ENCODE results near the gene NCR1. TPM values are rescaled to one million over a fixed set of nuclear protein-coding genes. Genes with fewer than 3 reads are reported as not detected.
"Not testable (repeated sequence)": the region's sequence is repeated elsewhere in the genome, so short reads cannot be mapped to it uniquely, and the experiment has no call there.

NCR1 gene
- total and polyA plus RNA-seq, 7 donors, result 0.60 TPM; not detected in 6

DNA sequence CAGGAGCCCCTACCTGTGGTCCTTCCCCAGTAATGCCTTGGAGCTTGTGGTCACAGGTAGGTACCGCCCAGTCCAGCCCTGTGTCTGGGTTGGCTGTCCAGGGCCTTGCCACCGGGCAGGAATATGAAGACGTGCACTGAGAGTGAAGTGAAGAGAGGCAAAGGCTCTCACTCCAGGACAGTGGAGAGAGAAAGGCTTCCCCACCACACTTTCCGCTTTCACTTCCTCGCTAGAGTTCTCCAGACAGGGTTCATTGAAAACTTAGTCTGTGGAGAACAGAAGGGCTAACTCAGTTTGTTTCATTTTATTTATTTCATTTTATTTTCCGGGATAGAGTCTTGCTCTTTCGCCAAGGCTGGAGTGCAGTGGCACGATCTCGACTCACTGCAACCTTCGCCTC, 17.7 kb upstream of the NCR1 start:
- DNase-seq, result no peak
- peaks cover 0 to 21% (median 0%) of the 10 kb centered on the region in 3 donors for H3K27me3 ChIP-seq

DNA sequence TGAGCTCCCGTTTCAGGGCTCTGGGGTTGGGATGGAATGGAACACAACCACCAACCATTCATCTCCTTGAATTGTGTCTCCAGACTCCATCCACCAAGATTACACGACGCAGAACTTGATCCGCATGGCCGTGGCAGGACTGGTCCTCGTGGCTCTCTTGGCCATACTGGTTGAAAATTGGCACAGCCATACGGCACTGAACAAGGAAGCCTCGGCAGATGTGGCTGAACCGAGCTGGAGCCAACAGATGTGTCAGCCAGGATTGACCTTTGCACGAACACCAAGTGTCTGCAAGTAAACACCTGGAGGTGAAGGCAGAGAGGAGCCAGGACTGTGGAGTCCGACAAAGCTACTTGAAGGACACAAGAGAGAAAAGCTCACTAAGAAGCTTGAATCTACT, 16.4 kb upstream of the NCR1 start:
- intact Hi-C loops (cut with DNase I), result no loop called here
- H3K4me1 ChIP-seq, result no peaks in the 10 kb centered on the region
- DNase-seq, result no peak
- WGBS, 2 donors, result 78 to 86% methylated on average over 11 of the region's 11 CpGs
- no peak for TF ChIP-seq POLR2AphosphoS5 (IDR thresholded peaks at IDR 0.05)
- no peak for TF ChIP-seq EP300 (IDR thresholded peaks at IDR 0.05)
- no peak for TF ChIP-seq POLR2A (IDR thresholded peaks at IDR 0.05)
- TF ChIP-seq, protein P1, sequence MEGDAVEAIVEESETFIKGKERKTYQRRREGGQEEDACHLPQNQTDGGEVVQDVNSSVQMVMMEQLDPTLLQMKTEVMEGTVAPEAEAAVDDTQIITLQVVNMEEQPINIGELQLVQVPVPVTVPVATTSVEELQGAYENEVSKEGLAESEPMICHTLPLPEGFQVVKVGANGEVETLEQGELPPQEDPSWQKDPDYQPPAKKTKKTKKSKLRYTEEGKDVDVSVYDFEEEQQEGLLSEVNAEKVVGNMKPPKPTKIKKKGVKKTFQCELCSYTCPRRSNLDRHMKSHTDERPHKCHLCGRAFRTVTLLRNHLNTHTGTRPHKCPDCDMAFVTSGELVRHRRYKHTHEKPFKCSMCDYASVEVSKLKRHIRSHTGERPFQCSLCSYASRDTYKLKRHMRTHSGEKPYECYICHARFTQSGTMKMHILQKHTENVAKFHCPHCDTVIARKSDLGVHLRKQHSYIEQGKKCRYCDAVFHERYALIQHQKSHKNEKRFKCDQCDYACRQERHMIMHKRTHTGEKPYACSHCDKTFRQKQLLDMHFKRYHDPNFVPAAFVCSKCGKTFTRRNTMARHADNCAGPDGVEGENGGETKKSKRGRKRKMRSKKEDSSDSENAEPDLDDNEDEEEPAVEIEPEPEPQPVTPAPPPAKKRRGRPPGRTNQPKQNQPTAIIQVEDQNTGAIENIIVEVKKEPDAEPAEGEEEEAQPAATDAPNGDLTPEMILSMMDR (IDR thresholded peaks at IDR 0.05), result no peak
- no peak overlapping the region for H3K4me3 ChIP-seq
- H3K27me3 ChIP-seq, result peaks cover 0 to 21% (median 0%) of the 10 kb centered on the region in 3 donors
- H3K27ac ChIP-seq, result no peak overlapping the region
- H3K9me3 ChIP-seq, result no peaks in the 10 kb centered on the region
- H3K36me3 ChIP-seq, result no peaks in the 10 kb centered on the region

More for the DNA sequence above, 17.7 kb upstream of the NCR1 start:
- 92 to 93% methylated on average over 10 of the region's 10 CpGs for WGBS, 2 donors
- intact Hi-C loops (cut with DNase I), result no loop called here
- no peak overlapping the region for H3K27ac ChIP-seq
- H3K4me3 ChIP-seq, result no peak overlapping the region
- no peaks in the 10 kb centered on the region for H3K4me1 ChIP-seq
- TF ChIP-seq EP300 (IDR thresholded peaks at IDR 0.05) (no peak), POLR2A (IDR thresholded peaks at IDR 0.05) (no peak), POLR2AphosphoS5 (IDR thresholded peaks at IDR 0.05) (no peak)
- TF ChIP-seq, protein P1 (IDR thresholded peaks at IDR 0.05), result no peak
- no peaks in the 10 kb centered on the region for H3K9me3 ChIP-seq
- no peaks in the 10 kb centered on the region for H3K36me3 ChIP-seq

DNA sequence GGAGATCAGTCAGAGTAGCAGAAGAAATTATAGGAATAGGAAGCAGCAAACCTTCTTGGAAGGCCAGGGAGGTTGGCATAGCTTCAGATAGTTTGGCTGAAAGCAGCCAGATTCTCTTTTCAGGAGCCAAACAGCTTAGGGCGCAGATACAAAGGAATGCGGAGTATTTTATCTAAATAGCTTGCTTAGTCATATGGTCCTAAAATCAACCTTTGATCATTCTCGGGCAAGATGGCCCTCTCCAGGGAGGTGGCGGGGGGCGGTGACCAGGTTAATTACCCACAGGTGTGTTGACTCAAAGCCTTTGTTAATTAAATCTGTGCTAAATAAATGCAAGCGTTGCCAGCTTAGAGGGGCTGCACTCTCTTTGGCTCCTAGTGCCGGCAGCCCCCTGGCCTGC, 12.5 kb upstream of the NCR1 start:
- Histone ChIP-seq H3K4me1 (no peaks in the 10 kb centered on the region), H3K4me3 (no peak overlapping the region), H3K36me3 (no peaks in the 10 kb centered on the region), H3K9me3 (no peaks in the 10 kb centered on the region), H3K27me3 (peaks cover 0 to 14% (median 0%) of the 10 kb centered on the region in 3 donors), H3K27ac (no peak overlapping the region)
- 26 to 61% methylated on average over 7 of the region's 7 CpGs for WGBS, 2 donors
- DNase-seq, result no peak
- TF ChIP-seq EP300 (IDR thresholded peaks at IDR 0.05) (no peak), POLR2A (IDR thresholded peaks at IDR 0.05) (no peak), POLR2AphosphoS5 (IDR thresholded peaks at IDR 0.05) (no peak)
- TF ChIP-seq, protein P1 (IDR thresholded peaks at IDR 0.05), result no peak
- intact Hi-C loops (cut with DNase I), result no loop called here

DNA sequence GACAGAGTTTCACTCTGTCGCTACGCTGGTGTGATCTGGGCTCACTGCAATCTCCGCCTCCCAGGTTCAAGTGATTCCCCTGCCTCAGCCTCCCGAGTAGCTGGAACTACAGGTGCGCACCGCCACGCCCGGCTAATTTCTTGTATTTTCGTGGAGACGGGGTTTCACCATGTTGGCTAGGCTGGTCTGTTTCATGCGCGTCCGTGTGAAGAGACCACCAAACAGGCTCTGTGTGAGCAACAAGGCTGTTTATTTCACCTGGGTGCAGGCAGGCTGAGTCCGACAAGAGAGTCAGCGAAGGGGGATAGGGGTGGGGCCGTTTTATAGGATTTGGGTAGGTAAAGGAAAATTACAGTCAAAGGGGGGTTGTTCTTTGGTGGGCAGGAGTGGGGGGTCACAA, 11.8 kb upstream of the NCR1 start:
- H3K4me1 ChIP-seq; intact Hi-C loops (cut with DNase I); DNase-seq: not testable (repeated sequence)

DNA sequence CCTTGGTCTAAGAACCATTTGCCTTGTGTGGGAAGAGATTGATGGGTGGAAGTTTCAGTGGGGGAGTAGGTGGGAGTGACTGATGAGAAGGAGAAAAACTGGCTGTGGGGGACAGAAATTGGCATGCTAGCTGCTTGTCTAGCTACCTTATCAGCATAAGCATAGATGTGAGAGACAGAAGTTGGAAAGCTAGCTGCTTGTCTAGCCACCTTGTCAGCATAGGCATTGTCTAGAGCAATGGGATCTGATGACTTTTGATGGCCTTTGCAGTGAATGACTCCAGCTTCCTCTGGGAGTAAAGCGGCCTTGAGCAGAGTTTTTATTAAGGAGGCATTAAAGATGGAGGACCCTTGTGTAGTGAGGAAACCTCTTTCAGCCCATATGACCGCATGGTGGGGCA, 9.9 kb upstream of the NCR1 start:
- H3K9me3 ChIP-seq, result no peaks in the 10 kb centered on the region
- no peak overlapping the region for H3K27ac ChIP-seq
- intact Hi-C loops (cut with DNase I), result no loop called here
- no peaks in the 10 kb centered on the region for H3K36me3 ChIP-seq
- H3K4me3 ChIP-seq, result no peak overlapping the region
- H3K27me3 ChIP-seq, result peaks cover 0 to 14% (median 0%) of the 10 kb centered on the region in 3 donors
- DNase-seq, result no peak
- WGBS, 2 donors, result 85 to 94% methylated on average over 2 of the region's 2 CpGs
- TF ChIP-seq, protein P1 (IDR thresholded peaks at IDR 0.05), result no peak
- TF ChIP-seq POLR2AphosphoS5 (IDR thresholded peaks at IDR 0.05) (no peak), POLR2A (IDR thresholded peaks at IDR 0.05) (no peak), EP300 (IDR thresholded peaks at IDR 0.05) (no peak)
- no peaks in the 10 kb centered on the region for H3K4me1 ChIP-seq

More for the DNA sequence above, 11.8 kb upstream of the NCR1 start:
- H3K36me3 ChIP-seq, H3K4me3 ChIP-seq, H3K9me3 ChIP-seq, H3K27ac ChIP-seq: not testable (repeated sequence)
- WGBS, 2 donors, result 91 to 92% methylated on average over 16 of the region's 16 CpGs
- H3K27me3 ChIP-seq, result peaks cover 0 to 14% (median 0%) of the 10 kb centered on the region in 3 donors

DNA sequence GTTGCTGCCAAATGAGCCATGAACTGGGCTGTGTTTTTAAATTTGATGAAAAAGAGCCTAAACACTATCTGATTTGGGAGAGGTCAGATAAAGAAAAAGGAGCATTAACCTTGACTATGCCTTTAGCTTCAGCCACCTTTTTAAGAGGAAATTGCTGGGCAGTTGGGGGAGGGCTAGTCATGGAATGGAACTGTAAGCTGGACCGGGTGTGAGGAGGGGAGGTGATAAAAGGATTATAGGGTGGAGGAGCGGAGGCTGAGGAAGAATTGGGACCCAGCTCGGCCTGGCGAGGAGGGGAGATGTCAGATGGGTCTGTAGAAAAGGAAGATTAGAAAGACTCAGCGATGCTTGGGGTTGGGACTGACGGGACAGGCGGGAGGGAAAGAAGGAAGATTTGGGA, 7.3 kb upstream of the NCR1 start:
- DNase-seq; intact Hi-C loops (cut with DNase I); H3K9me3 ChIP-seq; H3K27me3 ChIP-seq; H3K4me1 ChIP-seq; H3K36me3 ChIP-seq; H3K27ac ChIP-seq; H3K4me3 ChIP-seq: not testable (repeated sequence)
- WGBS, 2 donors, result 66 to 73% methylated on average over 7 of the region's 7 CpGs

DNA sequence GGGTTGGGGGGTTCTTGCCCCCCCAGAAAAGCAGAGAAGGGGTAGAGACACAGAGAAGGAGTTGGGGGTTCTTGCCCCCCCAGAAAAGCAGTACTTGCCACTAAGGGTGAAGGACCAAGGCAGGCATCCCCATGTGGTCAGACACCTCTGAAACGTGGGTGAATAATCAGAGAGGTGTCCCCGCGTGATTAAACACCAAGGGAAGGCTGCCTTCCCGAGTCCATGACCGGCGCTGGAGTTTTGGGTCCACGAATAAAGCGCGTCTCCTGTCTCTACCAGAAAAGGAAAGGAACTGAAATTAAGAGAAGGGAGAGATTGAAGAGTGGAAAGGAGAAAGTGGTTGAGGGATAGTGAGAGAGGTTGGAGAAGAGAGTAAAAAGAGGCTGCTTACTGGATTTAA, 6.3 kb upstream of the NCR1 start:
- intact Hi-C loops (cut with DNase I); DNase-seq; H3K36me3 ChIP-seq; H3K9me3 ChIP-seq; H3K4me1 ChIP-seq; H3K27me3 ChIP-seq; H3K27ac ChIP-seq; H3K4me3 ChIP-seq: not testable (repeated sequence)
- WGBS, 2 donors, result 85 to 90% methylated on average over 9 of the region's 9 CpGs

DNA sequence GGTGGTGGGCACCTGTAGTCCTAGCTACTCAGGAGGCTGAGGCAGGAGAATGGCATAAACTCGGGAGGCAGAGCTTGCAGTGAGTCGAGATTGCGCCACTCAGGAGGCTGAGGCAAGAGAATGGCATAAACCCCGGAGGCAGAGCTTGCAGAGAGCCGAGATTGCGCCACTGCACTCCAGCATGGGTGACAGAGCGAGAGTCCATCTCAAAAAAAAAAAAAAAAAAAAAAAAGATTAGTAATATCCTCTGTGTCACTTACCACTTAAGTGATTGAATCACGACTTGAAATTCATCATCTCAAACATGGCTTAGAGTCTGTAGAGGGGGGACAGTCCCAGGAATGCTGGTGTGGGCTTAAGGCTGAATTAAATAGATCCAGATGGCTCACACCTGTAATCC, 4.8 kb upstream of the NCR1 start:
- 82 to 87% methylated on average over 8 of the region's 8 CpGs for WGBS, 2 donors
- H3K27ac ChIP-seq; H3K9me3 ChIP-seq; intact Hi-C loops (cut with DNase I); H3K27me3 ChIP-seq; H3K4me1 ChIP-seq; H3K36me3 ChIP-seq; DNase-seq; H3K4me3 ChIP-seq: not testable (repeated sequence)

Measured in sigmoid colon (tissue), 7 donors.